CD4-positive, alpha-beta T cell treated with Interleukin-17A for 4 hours (primary cell): ENCODE results near the gene NFATC4.
"Not testable (repeated sequence)": the region's sequence is repeated elsewhere in the genome, so short reads cannot be mapped to it uniquely, and the experiment has no call there.

Source experiments
- DNase-seq: peaks from one replicate; pipeline ENCODE4 v3.0.0-alpha.2; 2020; ENCODE audit warnings: mixed read lengths

Gene NFATC4

DNA sequence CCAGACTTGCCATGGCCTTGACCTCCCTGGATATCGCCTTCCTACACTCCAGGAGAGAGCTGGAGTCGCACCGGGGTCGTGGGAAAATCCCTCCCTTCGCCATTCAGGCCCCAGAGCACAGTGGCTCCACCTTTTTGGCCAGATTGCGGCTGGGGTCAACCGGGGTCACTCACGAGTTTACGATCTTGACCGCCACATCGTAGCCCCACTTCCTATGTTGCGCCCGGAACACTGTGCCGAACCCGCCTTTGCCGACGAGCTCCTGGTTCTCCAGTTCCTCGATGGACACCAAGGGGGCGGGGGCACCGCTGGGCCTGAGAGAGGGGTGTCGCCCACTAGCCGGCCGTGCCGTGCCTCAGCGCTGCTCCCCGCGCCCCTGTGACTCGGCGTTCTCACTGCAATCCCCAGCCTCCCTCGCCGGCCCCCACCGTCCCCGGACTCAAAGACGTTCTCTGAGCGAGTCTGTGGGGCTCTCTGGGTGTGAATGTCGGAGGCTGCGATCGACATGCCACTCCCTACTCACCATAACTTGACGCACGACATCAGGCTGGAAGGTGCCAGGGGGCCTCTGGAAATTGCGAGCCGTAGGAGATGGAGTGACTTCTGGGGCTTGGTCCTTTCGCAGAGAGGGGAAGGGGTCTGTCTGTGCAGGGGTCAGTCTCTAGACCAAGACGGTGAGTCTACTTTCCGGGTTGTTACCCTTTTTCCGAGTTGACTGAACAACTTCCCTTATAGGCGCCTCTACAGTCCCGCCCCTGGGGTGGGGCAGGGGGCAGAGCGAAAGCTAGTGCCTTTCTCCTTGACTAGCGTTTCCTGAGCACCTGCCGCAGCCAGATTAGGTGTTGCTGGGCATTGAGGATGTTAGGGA, 28.5 kb upstream of the NFATC4 start, which contains the start of gene RIPK3:
TSS of gene RIPK3 (minus strand) at position 708 of the 868 bp plus-strand sequence. CDS start at position 543, 165 bp downstream.
- peak; percentile 85 for DNase-seq

- no peak for DNase-seq
These were observed 27.4 kb upstream of the NFATC4 start for GRCh38 chr14:24340606-24341005.

GRCh38 chr14:24342889-24343288, 25.1 kb upstream of the NFATC4 start:
- no peak for DNase-seq

DNA sequence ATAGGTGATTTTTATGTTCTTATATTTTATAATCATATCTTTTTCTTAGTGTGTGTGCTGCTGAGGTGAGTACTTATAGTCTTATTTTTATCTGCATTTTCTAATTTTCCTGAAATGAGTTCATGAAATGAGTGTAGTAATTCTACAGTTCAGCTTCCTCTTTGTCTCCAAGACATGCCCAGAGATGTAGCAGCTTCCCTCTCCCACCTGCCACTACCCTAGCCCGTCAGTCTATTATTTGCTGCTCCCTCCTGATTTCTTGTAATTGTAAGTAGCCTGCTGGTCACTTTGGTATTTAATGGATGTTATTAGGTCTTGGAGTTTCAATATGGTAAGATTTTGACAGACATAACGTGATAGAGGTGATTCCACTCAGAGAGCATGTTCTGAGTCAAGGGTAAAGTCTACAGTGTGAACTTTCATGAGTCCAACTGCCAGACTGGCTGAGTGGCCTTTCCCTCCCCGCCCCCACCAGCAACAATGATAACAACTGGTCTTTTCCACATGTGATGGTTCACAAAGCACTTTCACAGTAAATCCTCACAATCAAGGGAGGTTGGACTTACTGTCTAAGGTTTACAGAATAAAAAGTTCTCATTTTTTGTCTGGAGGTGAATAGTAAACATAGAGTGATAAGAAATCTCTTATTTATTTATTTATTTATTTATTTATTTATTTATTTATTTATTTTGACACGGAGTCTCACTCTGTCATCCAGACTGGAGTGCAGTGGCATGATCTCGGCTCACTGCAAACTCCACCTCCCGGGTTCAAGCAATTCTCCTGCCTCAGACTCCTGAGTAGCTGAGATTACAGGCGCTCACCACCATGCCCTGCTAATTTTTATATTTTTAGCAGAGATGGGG, 24.0 kb upstream of the NFATC4 start:
- no peak for DNase-seq

DNA sequence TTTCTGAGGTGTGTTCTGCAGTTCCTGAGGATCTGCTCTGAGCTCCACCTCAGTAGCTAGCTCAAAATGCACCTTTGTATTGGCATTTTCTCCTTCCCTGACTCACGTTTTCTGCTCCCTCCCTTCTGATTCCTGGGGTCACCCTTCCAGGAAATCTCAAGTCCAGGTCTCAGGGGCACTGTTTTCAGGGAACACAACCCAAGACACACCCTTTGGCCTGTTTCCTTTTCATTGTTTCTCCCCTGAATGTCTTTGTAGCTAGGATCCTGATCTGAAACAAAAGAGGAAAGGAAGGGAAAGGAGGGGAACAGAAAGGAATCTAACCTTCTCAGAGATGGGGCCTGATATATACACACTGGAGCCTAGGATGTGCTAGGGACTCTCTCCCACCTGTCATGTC, 20.9 kb upstream of the NFATC4 start:
- DNase-seq: no peak

DNA sequence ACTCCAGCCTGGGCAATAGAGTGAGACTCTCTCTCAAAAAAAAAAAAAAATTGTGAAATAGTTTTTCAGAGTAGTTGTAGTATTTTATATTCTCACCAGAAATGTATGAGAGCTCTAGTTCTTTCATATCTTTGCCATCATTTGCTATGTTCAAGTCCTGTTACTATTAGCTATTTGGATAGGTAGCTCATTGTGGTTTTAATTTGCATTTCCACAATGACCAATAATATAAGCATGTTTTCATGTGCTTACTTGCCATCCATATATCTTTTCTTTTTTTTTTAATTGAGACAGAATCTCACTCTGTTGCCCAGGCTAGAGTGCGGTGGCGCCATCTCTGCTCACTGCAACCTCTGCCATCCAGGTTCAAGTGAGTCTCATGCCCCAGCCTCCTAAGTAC, 19.8 kb upstream of the NFATC4 start:
- no peak for DNase-seq

- DNase-seq: no peak
These were observed 18.2 kb upstream of the NFATC4 start for GRCh38 chr14:24349742-24350141.

DNA sequence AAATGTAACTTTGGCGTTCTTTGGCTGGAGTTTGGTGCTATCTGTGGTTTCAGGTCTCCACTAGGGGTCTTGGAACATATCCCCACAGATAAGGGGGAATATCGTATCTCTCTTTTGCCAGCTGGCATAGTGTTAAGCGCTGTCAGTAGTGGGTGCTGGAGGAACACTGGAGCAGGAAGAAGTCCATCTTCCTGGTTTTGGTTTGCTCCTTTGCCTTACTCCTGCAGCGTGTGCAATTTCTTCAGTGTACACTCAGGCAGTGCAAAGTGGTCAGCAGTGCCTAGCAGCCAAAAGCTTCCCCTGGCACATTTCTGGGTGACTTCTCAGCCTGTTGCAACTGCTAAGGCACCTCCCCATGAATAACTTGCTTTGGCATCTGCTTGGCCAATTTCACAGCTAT, 16.5 kb upstream of the NFATC4 start:
- no peak for DNase-seq

DNA sequence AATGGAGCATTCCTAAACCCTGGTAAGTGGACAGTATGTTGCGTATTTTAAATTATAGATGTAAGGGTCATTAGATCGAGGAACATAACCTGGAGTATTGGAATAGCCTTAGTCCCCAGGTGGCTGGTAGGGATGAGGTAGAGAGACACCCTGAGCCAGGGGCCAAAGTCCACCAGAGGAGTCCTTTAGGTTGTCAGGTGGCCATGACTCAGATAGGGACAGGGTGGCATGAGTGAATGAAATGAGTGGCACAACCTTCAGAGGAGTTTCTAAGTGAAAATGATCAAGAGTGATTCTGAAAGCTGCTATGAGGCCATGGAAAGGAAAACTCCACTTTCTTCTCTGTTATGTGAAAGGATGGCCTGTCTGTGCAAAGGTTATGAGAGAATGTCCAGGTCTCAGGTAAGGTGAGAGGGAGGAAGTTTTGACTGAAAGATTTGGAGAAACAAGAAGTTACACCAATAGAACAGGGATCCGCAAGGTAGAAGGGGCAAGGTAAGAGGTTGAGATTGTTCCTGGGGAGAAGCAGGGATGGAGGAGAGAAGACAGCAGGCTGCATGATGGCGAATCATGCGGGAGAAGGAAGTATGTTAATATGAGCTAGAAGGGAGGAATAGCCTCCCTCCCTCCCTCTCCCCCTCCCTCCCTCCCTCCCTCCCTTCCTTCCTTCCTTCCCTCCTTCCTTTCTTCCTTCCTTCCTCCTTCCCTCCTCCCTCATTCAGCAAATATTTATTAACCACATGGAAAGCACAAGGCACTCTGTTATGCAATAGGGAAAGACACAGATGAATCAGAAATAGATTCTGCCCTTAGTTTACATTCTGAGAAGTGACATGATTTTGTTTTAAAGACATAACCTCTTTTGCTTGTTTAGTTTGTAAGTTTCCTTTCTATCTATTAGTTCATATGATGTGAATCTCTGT, 14.2 kb upstream of the NFATC4 start:
- DNase-seq: no peak

- DNase-seq: not testable (repeated sequence)
These were observed 13.5 kb upstream of the NFATC4 start for GRCh38 chr14:24354482-24354825.

GRCh38 chr14:24355009-24355408, 13.0 kb upstream of the NFATC4 start:
- no peak for DNase-seq

GRCh38 chr14:24356208-24356607, 11.8 kb upstream of the NFATC4 start:
- DNase-seq: no peak

- DNase-seq: no peak
These were observed 7.7 kb upstream of the NFATC4 start for GRCh38 chr14:24360281-24360680.

DNA sequence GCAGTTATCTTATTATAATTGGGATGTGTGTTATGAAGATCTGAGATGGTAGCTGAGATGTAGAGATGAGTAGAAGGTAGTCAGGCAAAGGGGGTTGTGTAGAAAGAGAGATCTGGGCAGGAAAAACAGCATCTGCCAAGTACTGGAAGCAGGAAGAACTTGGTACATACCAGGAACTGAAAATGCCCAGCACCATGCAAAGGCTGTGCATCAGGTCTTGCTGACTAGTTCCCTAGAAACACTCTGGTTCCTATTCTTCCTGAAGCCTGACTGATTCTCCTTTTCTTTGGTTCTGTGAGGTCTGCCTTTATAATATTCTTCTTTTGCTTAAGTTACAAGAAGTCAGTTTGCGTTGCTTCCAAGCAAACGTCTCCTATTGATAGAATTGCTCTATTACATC, 6.7 kb upstream of the NFATC4 start:
- DNase-seq: no peak

- no peak for DNase-seq
These were observed 5.6 kb upstream of the NFATC4 start for GRCh38 chr14:24362241-24362960.

- DNase-seq: no peak
These were observed 4.6 kb upstream of the NFATC4 start for GRCh38 chr14:24363401-24363800.

GRCh38 chr14:24364841-24365240, 3.1 kb upstream of the NFATC4 start:
- DNase-seq: no peak

DNA sequence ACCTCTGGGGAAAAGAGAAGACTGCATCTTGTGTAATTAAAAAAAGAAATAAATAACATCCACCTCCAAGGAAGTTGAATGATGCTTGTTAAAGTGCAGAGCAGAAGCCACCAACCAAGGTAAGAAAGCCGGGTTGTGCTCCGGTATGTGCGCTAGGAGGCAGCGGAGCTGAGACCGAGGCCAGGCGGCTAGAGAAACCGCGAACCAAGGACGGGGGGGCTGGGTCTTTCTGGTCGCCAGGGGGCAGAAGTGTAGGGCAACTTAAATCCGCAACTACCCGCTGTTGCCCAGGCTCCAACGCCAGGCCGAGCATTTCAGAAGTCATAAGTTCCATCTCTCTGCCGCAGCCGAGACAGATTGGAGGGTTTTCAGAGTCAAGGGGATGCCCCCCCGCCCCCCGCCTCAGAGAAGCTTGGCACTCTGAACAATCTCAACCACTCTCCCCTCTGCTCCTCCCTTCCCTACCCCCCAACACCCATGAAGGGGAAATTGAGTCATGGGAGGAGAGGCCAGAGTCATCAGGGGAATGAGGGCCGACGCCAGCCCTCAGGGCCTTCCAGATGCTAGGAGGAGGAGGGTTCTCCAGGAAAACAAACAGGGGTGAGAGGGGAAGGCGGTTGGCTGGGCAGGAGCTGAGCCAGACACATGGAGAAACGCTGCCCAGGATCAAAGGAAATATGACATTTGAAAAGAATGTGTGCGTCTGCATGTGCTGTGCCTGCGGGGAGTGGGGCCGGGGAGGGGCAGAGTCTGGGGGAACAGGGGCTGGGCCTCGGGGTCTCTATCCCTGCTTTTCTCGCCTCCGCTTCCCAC, 2.2 kb upstream of the NFATC4 start:
- DNase-seq: peak; percentile 75

DNA sequence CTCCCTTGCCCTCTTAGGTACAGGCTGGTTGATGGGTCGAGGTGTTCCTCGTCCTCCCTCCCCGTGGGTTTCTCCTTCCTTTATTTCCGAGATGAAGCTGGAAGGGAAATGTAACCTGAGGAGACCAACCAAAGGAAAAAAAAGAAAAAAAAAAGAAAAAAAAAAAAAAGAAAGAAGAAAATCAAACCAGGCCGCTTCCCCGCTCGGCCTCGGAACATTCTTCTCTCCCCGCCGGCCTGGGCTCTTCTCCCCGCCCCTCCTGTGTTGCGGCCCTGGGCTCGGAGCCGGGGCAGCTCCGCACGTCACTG, 1.6 kb upstream of the NFATC4 start:
- no peak for DNase-seq

DNA sequence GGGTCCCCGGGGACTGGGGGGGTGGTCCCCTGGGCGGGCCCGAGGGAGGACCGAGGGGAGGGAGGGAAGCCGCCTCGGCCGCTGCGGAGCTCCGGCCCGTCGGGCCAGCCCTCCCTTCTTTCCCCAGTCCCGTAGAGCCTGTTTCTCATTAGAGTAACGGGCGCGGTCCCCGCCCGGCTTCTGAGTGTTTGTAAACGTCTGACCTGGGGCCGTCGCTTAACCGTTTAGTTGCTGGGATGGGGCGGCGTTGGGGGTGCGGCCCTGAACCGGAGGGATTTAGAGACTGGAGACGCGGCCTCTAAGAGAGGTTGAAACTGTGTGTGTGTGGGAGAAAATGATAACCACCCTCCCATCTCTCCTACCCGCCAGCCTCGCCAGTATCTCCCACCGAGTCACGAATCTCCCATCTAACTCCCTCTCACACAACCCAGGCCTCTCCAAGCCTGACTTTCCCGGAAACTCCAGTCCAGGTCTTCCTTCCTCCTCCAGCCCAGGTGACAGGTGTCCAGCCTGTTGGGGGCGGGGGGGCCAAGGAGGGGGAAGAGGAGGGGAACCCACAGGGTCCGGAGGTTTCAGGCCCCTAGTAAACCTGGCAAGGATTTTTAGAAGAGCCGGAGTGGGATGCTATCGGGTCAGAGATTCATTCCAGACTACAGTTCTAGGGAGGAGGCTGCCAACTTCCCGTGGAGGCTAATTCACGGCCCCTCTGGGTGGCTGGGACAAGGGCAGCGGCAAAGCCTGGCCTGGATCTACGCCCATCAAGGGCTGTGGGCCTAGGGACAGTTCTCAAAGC, 1.1 kb upstream of the NFATC4 start:
- DNase-seq: peak; percentile 35

DNA sequence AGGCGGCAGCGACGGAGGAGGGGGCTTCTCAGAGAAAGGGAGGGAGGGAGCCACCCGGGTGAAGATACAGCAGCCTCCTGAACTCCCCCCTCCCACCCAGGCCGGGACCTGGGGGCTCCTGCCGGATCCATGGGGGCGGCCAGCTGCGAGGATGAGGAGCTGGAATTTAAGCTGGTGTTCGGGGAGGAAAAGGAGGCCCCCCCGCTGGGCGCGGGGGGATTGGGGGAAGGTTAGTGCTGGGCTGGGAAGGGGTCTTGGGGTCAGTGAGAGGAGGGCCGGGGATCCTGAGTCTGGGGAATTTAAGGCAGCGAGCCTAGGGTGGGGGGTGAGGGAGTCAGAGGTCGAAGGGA, 203 bp downstream of the NFATC4 start:
- DNase-seq: no peak
